DND-41 (cell line): ENCODE data around the gene HAUS5.

Experiments used
- ATAC-seq: fragments of 200-7000 bp; cut with Tn5 transposase; 3 replicates; pipeline ENCODE4 v1.9.1; 2021; ENCODE audit warnings: low read depth; ENCODE audit not compliant: insufficient read depth
- DNase-seq: peaks from one replicate; pipeline ENCODE4 v3.0.0-alpha.2; 2020
- H2AFZ ChIP-seq: 2 replicates; pipeline ENCODE4 v1.6.0; 2012; ENCODE audit warnings: low read depth, low read length
- H3K27ac ChIP-seq: 2 replicates; pipeline ENCODE4 v1.5.1; 2012; ENCODE audit warnings: low read length, inconsistent platforms
- H3K27me3 ChIP-seq: fragments of 200-600 bp; sonication (generic); 2 replicates; pipeline ENCODE4 v1.6.0; 2012; ENCODE audit warnings: low read length, mild to moderate bottlenecking, inconsistent platforms; ENCODE audit not compliant: insufficient read depth, poor library complexity
- H3K36me3 ChIP-seq: 2 replicates; pipeline ENCODE4 v1.5.1; 2012; ENCODE audit warnings: low read length, inconsistent platforms; ENCODE audit not compliant: insufficient read depth
- H3K4me1 ChIP-seq: 2 replicates; pipeline ENCODE4 v1.5.1; 2012; ENCODE audit warnings: mild to moderate bottlenecking, low read length; ENCODE audit not compliant: insufficient read depth
- H3K4me2 ChIP-seq: 2 replicates; pipeline ENCODE4 v1.6.0; 2012; ENCODE audit warnings: mild to moderate bottlenecking, moderate library complexity, low read length, inconsistent platforms; ENCODE audit not compliant: insufficient read depth
- H3K4me3 ChIP-seq, 2 experiments: fragments of 200-600 bp in 1 of 2; shearing (Covaris generic) in 1 of 2; 2 replicates each; pipeline ENCODE4 v1.5.1; 2012 to 2016; ENCODE audit warnings: inconsistent platforms in 2 of 2, low read length in 2 of 2, mild to moderate bottlenecking in 2 of 2, low read depth in 1 of 2, moderate library complexity in 1 of 2
- H3K79me2 ChIP-seq: 2 replicates; pipeline ENCODE4 v1.6.0; 2012; ENCODE audit warnings: low read length, inconsistent platforms; ENCODE audit not compliant: insufficient read depth
- H3K9ac ChIP-seq: 2 replicates; pipeline ENCODE4 v1.6.0; 2012; ENCODE audit warnings: low read depth, mild to moderate bottlenecking, inconsistent platforms, low read length, moderate library complexity
- H3K9me3 ChIP-seq: 2 replicates; pipeline ENCODE4 v1.5.1; 2012; ENCODE audit warnings: low read length, moderate library complexity, mild to moderate bottlenecking, inconsistent platforms; ENCODE audit not compliant: insufficient read depth, severe bottlenecking
- H4K20me1 ChIP-seq: 2 replicates; pipeline ENCODE4 v1.6.0; 2012; ENCODE audit warnings: low read length; ENCODE audit not compliant: insufficient read depth
- EZH2 ChIP-seq: IDR thresholded peaks from 3 replicates; pipeline ENCODE4 v1.6.1; 2012; ENCODE audit warnings: borderline replicate concordance, low read depth, mild to moderate bottlenecking, moderate library complexity, low read length, inconsistent platforms; ENCODE audit not compliant: severe bottlenecking
- TF ChIP-seq, protein P1 (sequence below): IDR thresholded peaks from 2 replicates; pipeline ENCODE4 v1.5.1; 2012; ENCODE audit warnings: borderline replicate concordance, low read length, moderate library complexity, mild to moderate bottlenecking; ENCODE audit not compliant: poor library complexity, severe bottlenecking; ENCODE audit errors: extremely low read depth

The HAUS5 gene, protein sequence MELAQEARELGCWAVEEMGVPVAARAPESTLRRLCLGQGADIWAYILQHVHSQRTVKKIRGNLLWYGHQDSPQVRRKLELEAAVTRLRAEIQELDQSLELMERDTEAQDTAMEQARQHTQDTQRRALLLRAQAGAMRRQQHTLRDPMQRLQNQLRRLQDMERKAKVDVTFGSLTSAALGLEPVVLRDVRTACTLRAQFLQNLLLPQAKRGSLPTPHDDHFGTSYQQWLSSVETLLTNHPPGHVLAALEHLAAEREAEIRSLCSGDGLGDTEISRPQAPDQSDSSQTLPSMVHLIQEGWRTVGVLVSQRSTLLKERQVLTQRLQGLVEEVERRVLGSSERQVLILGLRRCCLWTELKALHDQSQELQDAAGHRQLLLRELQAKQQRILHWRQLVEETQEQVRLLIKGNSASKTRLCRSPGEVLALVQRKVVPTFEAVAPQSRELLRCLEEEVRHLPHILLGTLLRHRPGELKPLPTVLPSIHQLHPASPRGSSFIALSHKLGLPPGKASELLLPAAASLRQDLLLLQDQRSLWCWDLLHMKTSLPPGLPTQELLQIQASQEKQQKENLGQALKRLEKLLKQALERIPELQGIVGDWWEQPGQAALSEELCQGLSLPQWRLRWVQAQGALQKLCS

GRCh38 chr19:35612559-35613321 lies at the start of gene HAUS5:
Gene HAUS5 (plus strand): TSS chr19:35612735. CDS start chr19:35612795, 60 bp downstream.
- H3K4me2 ChIP-seq = peak within 1 kb of the TSS; percentile 83
- H3K36me3 ChIP-seq = peaks cover 30% of the 10 kb centered on the region
- no peaks in the 10 kb centered on the region for H3K27me3 ChIP-seq
- TF ChIP-seq EZH2 = no peak
- TF ChIP-seq, protein P1, sequence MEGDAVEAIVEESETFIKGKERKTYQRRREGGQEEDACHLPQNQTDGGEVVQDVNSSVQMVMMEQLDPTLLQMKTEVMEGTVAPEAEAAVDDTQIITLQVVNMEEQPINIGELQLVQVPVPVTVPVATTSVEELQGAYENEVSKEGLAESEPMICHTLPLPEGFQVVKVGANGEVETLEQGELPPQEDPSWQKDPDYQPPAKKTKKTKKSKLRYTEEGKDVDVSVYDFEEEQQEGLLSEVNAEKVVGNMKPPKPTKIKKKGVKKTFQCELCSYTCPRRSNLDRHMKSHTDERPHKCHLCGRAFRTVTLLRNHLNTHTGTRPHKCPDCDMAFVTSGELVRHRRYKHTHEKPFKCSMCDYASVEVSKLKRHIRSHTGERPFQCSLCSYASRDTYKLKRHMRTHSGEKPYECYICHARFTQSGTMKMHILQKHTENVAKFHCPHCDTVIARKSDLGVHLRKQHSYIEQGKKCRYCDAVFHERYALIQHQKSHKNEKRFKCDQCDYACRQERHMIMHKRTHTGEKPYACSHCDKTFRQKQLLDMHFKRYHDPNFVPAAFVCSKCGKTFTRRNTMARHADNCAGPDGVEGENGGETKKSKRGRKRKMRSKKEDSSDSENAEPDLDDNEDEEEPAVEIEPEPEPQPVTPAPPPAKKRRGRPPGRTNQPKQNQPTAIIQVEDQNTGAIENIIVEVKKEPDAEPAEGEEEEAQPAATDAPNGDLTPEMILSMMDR = peak; percentile 14
- peak within 1 kb of the TSS; percentile 81 to 93; a peak in 3 of 4 replicates for H3K4me3 ChIP-seq
- peaks cover 3% of the 10 kb centered on the region for H3K9me3 ChIP-seq
- peak within 1 kb of the TSS; percentile 97 for H3K9ac ChIP-seq
- DNase-seq (peak; percentile 95), ATAC-seq (peak; percentile 95)
- H3K79me2 ChIP-seq = peaks cover 15% of the 10 kb centered on the region
- peak within 1 kb of the TSS; percentile 96 for H3K27ac ChIP-seq
- H4K20me1 ChIP-seq = no peaks in the 10 kb centered on the region
- H2AFZ ChIP-seq = peak within 1 kb of the TSS; percentile 99
- H3K4me1 ChIP-seq = peaks cover 22% of the 10 kb centered on the region

GRCh38 chr19:35562776-35563175 lies 49.8 kb upstream of the HAUS5 start:
- H4K20me1 ChIP-seq = no peaks in the 10 kb centered on the region
- no peak overlapping the region for H3K27ac ChIP-seq
- no peaks in the 10 kb centered on the region for H3K9me3 ChIP-seq
- H3K4me1 ChIP-seq = no peaks in the 10 kb centered on the region
- H3K4me3 ChIP-seq = no peak overlapping the region
- H3K4me2 ChIP-seq = no peak overlapping the region
- no peak for ATAC-seq
- H3K79me2 ChIP-seq = no peaks in the 10 kb centered on the region
- H3K27me3 ChIP-seq = no peaks in the 10 kb centered on the region
- H3K36me3 ChIP-seq = no peaks in the 10 kb centered on the region
- no peak for DNase-seq
- H3K9ac ChIP-seq = no peak overlapping the region
- H2AFZ ChIP-seq = no peak overlapping the region
- TF ChIP-seq, protein P1 = no peak
- TF ChIP-seq EZH2 = no peak

DNA sequence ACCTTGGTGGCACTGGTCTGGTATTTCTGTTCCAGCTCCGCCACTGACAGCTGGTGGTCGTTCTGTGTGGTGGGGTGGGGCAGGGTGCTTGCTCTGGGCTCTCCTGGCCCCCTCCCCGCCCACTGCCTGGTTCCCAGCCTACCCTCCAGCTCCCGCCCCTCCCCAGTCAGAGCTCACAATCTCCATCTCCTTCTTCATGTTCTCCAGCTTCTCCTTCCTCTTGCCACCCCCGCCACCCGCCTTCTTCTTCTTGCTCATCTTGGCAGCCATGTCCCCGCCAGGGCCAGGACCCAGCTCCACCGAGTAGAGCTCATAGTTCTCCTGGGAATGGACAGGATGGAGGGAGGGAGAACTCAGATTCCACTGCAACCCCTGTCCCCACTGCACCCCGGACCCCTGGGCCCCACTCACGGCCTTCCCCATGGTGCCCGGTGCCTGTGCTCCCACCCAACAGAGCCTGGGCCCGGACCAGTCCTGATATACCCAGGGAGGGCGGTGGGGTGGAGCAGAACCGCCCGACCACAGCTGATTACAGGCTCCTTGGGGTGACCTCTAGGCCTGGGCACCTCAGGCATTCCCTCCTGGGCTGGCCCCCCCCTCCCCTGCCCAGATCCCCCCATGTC lies 49.2 kb upstream of the HAUS5 start, which contains the start of gene ATP4A:
Gene ATP4A, minus strand, starts transcription at position 452 of the 623 bp plus-strand sequence. Its CDS starts 29 bp downstream, at position 423.
- Histone ChIP-seq H3K9ac (no peak within 1 kb of the TSS), H3K79me2 (no peaks in the 10 kb centered on the region), H3K36me3 (no peaks in the 10 kb centered on the region), H3K9me3 (no peaks in the 10 kb centered on the region), H3K4me2 (no peak within 1 kb of the TSS), H4K20me1 (no peaks in the 10 kb centered on the region), H3K27me3 (no peaks in the 10 kb centered on the region), H3K4me1 (no peaks in the 10 kb centered on the region), H3K27ac (no peak within 1 kb of the TSS), H3K4me3 (no peak within 1 kb of the TSS), H2AFZ (no peak within 1 kb of the TSS)
- no peak for DNase-seq
- no peak for ATAC-seq
- TF ChIP-seq, protein P1 = no peak
- no peak for TF ChIP-seq EZH2
